EH (cell line): Measurements from ENCODE around the gene MAGI1.

ENCODE experiments used
- DNase-seq: peaks from one replicate; pipeline ENCODE4 v3.0.0-alpha.2; 2015; ENCODE audit warnings: low read depth

Gene MAGI1

GRCh38 chr3:65478551-65479500 is 559.9 kb downstream of the MAGI1 start:
- DNase-seq, result no peak

GRCh38 chr3:65473736-65474135 is 565.0 kb downstream of the MAGI1 start:
- peak; percentile 56 for DNase-seq

- no peak for DNase-seq
These were observed 566.2 kb downstream of the MAGI1 start for GRCh38 chr3:65472501-65472900.

DNA sequence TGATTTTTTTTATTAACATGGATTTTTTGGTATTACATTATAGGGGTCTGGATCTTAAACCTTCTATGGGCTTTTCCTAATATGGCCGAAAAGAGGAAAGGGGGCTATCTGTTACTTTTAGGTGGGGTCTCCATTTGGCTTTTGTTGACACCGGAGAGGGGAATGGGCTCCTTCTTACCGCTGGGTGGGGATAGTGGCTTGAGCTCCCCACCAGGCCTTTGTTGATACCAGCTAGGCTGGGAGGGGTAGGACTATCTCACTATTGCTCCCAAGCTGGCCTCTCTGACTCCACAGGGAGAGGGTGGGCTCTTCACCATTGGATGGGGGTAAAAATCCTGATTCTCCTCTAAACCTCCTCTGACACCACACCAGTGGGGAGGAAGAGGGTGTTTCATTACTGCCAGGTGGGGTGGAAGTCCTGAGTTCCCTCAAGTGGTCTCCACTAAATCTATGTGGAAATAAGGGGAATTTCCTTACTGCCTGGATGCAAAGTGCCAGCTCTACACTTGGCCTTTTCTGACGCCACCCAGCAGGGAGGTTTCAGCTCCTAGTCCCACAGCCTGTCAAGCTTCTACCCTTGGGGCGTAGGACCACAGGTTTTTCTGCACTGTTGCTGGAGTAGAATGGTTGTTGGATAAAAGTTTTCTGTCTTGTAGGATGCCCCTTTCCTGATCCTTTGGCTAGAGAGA is 572.3 kb downstream of the MAGI1 start:
- no peak for DNase-seq

- no peak for DNase-seq
These were observed 588.8 kb downstream of the MAGI1 start for GRCh38 chr3:65449841-65450428.

DNA sequence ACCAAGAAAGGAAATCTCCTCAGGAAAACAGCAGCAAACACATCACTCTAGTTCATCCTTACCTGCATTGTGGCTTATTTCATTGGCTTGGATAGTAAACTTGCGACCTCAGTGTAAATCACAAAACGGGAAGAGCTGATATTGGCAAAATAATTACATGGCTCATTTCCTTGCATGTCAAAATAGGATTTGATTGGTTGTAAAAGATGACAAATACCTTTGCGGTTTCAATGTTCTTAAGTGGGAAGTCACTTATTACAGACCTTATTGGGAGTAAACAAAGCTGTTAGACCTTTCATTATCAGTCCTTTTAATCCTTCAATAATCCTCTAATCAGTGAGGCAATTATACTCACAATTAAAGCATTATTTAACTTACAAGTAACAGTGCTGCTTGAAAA is 590.6 kb downstream of the MAGI1 start:
- no peak for DNase-seq

DNA sequence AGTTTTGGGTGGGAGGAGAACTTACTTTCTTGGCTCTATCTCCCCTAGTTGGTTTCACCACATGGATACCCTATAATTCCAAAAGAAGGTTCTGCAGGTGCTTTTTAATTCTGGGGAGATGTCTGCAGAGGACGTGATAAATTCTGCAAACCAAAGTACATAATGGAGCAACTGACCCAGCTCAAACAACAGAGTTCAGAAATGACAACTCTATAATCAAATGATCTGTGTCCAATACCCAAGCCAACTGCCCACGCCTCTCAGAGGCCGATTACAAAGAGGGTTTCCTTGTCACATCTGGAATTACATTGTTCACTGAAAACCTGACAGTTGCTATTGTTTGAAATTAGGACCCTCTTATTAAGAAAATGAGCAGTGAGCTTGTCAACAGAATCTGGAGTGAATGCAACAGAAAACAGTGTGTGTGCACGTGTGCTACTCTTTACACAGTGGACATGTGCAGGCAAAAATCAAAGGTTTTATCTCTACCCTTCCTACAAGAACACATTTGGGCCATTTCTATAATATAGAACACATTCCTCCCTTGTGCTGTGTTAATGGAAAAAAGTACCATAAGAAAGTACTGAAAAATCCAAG is 593.0 kb downstream of the MAGI1 start:
- DNase-seq, result no peak

GRCh38 chr3:65444447-65444815 is 594.3 kb downstream of the MAGI1 start:
- no peak for DNase-seq

- DNase-seq, result peak; percentile 4
These were observed 594.8 kb downstream of the MAGI1 start for GRCh38 chr3:65443739-65444446.

GRCh38 chr3:65439641-65440284 is 599.0 kb downstream of the MAGI1 start:
- DNase-seq, result peak; percentile 73

DNA sequence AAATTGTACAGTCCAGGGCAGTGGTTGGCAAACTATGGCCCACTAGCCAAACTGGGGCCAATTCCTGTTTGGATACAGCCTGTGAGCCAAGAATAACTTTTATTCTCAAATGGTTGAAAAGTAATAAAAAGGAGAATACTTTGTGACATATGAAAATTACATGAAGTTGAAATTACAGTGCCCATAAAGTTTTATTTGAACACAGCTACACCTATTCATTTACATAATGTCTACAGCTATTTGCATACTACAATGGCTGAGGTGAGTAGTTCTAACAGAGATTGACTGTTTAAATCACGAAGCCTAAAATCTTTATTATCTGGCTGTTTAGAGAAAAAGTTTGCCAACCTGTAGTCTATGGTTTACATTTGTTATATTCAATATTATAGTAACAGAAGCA is 600.1 kb downstream of the MAGI1 start:
- no peak for DNase-seq

- no peak for DNase-seq
These were observed 600.6 kb downstream of the MAGI1 start for GRCh38 chr3:65438096-65438495.

DNA sequence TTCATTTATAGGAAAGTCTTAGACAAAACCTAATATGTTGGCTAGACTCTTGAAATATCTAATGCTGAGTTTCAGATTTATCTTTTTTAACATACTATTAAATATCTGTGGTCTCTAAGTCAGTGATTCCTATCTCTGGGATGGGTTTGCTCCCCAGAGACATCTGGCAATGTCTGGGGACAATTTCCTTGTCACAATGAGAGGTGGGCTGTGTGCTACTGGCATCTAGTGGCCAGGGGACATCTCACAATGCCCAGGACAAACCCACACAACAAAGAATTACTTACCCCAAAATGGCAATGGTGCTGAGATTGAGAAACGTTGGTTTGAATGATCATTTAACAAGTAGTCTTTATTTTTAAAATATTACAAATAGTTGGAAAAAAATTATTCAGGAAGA is 602.1 kb downstream of the MAGI1 start:
- DNase-seq, result peak; percentile 17

- no peak for DNase-seq
These were observed 605.2 kb downstream of the MAGI1 start for GRCh38 chr3:65433480-65433879.

DNA sequence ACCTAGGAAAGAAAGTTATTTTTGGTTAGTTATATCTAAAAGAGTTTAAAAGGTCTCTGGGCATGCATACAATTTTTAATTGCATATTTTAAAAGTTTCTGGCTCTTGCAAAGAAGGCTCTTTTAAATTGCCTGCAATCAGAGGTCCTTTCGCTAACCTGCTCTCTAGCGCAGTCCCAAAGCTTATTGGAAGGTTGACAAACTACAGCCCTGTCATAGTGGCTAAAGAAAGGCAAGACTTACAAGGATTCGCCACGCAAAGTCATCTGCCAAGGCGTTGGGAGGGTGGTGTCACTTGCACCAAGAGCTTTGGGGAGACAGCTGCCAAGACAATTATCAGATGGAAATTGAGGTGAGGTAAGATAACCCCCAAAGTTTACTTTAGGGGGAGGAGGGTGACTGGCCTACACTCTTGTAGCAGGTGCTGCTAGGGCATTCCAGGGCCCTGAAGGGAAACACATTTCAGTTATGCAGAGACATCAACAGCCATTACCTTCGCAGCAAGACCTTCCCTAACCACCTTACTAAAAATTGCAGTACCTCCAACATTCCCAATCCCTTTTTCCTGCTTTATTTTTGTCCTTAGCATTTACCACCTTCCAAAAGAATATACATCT is 606.2 kb downstream of the MAGI1 start:
- no peak for DNase-seq

GRCh38 chr3:65425880-65426279 is 612.8 kb downstream of the MAGI1 start:
- DNase-seq, result peak; percentile 39

- no peak for DNase-seq
These were observed 616.6 kb downstream of the MAGI1 start for GRCh38 chr3:65422154-65422553.

- no peak for DNase-seq
These were observed 619.5 kb downstream of the MAGI1 start for GRCh38 chr3:65419233-65419632.

GRCh38 chr3:65413891-65414290 is 624.8 kb downstream of the MAGI1 start:
- DNase-seq, result no peak

DNA sequence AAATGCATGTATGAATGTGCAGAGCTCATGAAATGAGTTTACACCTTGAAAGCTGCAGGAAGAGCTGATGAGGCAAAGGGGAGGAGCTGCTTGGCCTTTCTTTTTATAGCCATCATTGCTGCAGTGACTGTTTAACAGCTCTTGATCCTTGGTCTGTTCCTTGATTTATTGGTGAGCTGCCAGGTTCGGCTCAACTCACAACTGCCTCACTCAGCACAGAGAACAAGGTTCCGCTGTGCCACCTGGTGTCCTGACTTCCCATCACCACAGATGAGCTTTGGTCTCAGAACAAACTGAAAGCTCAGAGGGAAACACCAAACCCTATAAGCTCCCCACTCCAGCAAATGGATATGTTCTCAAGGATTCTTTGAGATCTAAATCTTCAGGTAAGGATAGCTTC is 626.1 kb downstream of the MAGI1 start:
- DNase-seq, result peak; percentile 13

- DNase-seq, result no peak
These were observed 627.4 kb downstream of the MAGI1 start for GRCh38 chr3:65411367-65411766.
